Mesenteric fat pad (tissue), 1 donor: ENCODE measurements around the gene ATP9B. TPM values are rescaled to one million over a fixed set of nuclear protein-coding genes. Genes with fewer than 3 reads are reported as not detected.
"Not testable (repeated sequence)": the region's sequence is repeated elsewhere in the genome, so short reads cannot be mapped to it uniquely, and the experiment has no call there.

Experiments used
- DNase-seq: peaks from one replicate; pipeline ENCODE4 v3.0.0-alpha.2; 2020; ENCODE audit warnings: low spot score
- total RNA-seq: library from RNA; stranded (reverse); fragmentation: NEBNext Ultra II Directional; extraction: Animal tissue kit (Norgen Biotek cat#: 25700); gene quantifications from one replicate; pipeline ENCODE4 v1.2.1, GENCODE V29; 2021
- donor health status: DM: yes; HTN: yes; CAD: no.

Gene ATP9B
- total RNA-seq, 1 donor from 2014 or later: 28.3 TPM

- no peak for DNase-seq
Observed at GRCh38 chr18:79129120-79129519, 59.9 kb downstream of the ATP9B start.

- DNase-seq: no peak
Observed at GRCh38 chr18:79133724-79134123, 64.5 kb downstream of the ATP9B start.

DNA sequence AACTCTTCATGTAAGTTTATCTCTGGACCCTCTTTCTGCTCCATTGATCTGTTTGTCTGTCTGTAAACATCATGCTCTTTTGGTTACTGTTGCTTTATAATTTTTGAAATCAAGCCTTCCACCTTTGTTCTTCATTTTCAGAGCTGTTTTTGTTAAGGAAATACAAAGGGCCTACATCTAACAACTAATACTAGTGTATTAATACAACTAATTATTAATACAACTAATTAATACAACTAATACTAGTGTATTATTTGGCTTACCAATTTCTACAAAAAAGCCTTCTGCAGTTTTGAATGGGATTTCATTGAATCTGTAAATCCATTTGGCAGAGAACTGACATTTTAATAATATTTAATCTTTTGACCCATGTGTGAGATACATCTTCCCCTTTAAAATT, 66.7 kb downstream of the ATP9B start:
- no peak for DNase-seq

DNA sequence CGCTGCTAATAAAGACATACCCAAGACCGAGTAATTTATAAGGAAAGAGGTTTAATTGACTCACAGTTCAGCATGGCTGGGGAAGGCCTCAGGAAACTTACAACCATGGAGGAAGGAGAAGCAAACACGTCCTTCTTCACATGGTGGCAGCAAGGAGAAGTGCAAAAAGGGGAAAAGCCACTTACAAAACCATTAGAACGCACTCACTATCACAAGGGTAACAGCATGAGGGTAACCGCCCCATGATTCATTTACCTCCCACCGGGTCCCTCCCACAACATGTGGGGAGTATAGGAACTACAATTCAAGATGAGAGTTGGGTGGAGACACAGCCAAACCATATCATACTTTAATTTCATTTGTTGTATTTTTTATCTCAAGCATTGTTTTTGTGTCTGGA, 67.5 kb downstream of the ATP9B start:
- no peak for DNase-seq

- DNase-seq: no peak
Observed at GRCh38 chr18:79139206-79139605, 70.0 kb downstream of the ATP9B start.

DNA sequence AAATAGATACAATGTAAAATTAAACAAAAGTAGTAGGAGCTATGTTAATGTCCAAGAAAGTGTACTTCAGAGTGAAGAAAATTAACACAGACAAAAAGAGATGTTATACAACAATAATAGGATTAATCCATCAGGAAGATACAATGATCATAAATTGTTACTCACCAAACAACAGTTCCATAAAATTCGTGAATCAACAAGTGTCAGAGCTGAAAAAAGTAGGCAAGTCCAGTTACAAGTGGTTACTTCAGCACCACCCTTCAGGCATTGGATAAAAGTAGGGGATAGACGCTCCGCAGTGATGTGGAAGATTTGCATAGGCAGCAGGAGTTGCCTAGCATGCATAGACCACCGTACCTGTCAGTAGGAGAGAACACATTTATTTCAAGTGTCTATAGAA, 77.8 kb downstream of the ATP9B start:
- no peak for DNase-seq

GRCh38 chr18:79151191-79151590, 82.0 kb downstream of the ATP9B start:
- DNase-seq: no peak

GRCh38 chr18:79156327-79156726, 87.1 kb downstream of the ATP9B start:
- no peak for DNase-seq

DNA sequence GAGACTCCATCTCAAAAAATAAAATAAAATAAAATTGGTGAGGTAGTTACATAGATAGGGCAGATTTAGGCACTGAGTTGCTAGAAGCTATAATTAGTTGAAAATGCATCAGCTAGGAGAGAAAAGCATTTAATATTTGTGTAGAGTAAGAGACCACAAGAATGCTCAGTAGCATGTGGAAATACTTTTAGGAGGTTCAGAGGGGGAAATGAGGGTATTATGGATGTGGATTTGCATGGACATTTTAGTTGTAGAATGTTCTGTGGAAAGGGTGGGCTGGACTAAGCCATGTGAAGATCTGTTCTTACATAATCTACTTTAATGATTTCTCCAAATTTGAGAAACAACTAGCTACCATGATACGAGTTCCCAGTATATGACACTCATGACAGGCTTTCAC, 95.5 kb downstream of the ATP9B start:
- no peak for DNase-seq

GRCh38 chr18:79166702-79167101, 97.5 kb downstream of the ATP9B start:
- DNase-seq: no peak

GRCh38 chr18:79167526-79168190, 98.5 kb downstream of the ATP9B start:
- DNase-seq: no peak

DNA sequence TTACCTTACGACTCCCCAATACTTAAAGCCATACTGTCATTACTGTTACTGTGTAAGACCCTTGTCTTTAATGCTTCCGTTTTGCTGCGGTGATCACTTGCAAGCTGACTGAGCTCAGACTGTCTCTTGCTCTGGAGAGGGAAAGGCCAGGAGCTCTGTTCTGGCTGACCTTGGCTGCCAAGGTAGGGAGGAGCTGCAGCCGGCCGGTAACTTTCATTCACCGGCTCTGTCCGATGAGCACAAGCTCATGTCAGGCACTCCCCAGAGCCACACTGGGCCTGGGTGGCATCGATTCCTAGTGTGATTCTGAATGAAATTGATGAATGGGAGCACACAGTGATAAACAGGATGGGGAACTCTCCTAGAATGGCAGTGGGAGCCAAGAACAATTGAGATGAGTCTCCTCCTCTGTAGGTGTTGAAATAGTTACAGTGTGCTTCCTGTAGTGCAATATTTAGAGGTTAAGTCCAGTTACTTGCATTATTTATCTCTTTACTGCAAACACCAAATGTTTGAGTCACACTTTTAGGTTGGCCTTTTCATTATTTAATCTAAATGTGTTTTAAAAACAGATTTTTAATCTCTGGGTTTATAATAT, 100.9 kb downstream of the ATP9B start:
- no peak for DNase-seq

- DNase-seq: not testable (repeated sequence)
Observed at GRCh38 chr18:79172331-79172730, 103.1 kb downstream of the ATP9B start.

GRCh38 chr18:79173742-79174141, 104.5 kb downstream of the ATP9B start:
- DNase-seq: no peak

DNA sequence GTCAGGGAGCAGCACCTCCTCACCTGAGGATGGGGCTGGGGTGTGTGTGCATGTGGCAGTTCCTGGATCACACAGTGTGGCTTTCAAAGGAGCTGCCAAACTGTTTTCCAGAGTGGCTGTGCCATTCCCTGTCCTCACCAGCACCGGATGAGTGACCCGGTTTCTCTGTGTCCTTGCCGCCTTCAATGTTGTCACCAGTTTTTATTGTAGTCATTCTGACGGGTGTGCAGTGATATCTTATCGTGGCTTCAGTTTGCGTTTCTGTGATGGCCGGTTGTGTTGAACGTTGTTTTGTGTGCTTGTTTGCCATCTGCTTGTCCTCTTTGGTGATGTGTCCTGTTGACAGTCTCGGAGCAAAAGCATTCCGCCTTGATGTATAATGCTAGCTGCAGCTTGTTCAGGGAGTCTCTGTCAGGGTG, 108.9 kb downstream of the ATP9B start:
- DNase-seq: no peak

- no peak for DNase-seq
Observed at GRCh38 chr18:79182047-79182713, 113.0 kb downstream of the ATP9B start.

- DNase-seq: no peak
Observed at GRCh38 chr18:79185648-79186047, 116.5 kb downstream of the ATP9B start.

DNA sequence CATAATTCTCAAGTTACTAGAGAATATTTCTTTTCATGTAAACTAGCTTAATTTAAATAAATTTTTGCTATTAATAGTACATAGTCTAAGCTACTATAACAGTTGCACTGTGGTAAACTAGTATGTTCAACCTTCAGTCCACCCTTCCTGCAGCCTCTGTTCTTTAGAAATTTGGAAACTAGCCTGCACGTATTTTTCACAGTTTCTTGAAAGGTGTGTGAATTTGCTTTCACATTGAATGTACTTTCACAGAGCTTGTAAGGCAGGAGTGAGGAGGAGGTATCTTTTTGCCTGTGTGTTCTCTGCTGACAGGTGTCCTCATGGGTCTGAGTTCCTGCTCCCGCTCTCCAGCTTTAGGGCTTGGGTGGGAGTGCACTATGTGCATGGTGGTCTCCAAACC, 117.5 kb downstream of the ATP9B start:
- DNase-seq: no peak

- DNase-seq: no peak
Observed at GRCh38 chr18:79187532-79188277, 118.5 kb downstream of the ATP9B start.

DNA sequence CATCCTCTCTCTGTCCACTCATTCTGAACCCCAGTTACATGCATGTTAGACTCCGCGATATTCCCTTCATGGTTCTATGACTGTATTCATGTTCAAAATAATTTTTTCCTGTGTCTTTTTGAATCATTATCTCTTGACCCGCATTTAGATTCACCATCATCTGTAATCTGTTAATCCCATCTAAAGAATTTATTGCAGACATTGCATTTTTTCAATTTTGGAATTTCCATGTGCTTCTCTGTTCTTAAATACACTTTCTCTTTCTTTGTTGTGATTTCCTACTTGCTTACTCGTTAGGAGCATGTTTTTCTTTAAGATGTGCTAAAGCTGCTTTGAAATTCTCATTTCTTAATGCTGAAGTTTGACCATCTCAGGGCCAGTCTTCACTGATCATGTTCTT, 122.2 kb downstream of the ATP9B start:
- no peak for DNase-seq

GRCh38 chr18:79191956-79192355, 122.8 kb downstream of the ATP9B start:
- DNase-seq: no peak

- no peak for DNase-seq
Observed at GRCh38 chr18:79193826-79194225, 124.6 kb downstream of the ATP9B start.
